Muscle layer of colon (tissue), 2 donors: ENCODE measurements around the gene ARMCX5.

Experiments used
- H3K27ac ChIP-seq: one replicate; pipeline ENCODE4 v1.7.0; 2013; ENCODE audit warnings: low read depth, mild to moderate bottlenecking, low read length, moderate library complexity
- H3K27me3 ChIP-seq, 2 donors: one replicate each; pipeline ENCODE4 v1.7.0; 2013; ENCODE audit warnings: low read length in 2 of 2, mild to moderate bottlenecking in 2 of 2; ENCODE audit not compliant: insufficient read depth in 2 of 2, control insufficient read depth in 1 of 2
- H3K36me3 ChIP-seq: one replicate; pipeline ENCODE4 v1.7.0; 2013; ENCODE audit warnings: mild to moderate bottlenecking, low read length; ENCODE audit not compliant: insufficient read depth
- H3K4me1 ChIP-seq: one replicate; pipeline ENCODE4 v1.7.0; 2013; ENCODE audit warnings: mild to moderate bottlenecking, low read length; ENCODE audit not compliant: insufficient read depth
- H3K4me3 ChIP-seq, 2 donors: one replicate each; pipeline ENCODE4 v1.7.0; 2013; ENCODE audit warnings: low read length in 2 of 2, low read depth in 1 of 2, mild to moderate bottlenecking in 1 of 2, moderate library complexity in 1 of 2
- H3K9ac ChIP-seq: one replicate; pipeline ENCODE4 v1.7.0; 2013; ENCODE audit warnings: low read length
- H3K9me3 ChIP-seq: one replicate; pipeline ENCODE4 v1.7.0; 2013; ENCODE audit warnings: mild to moderate bottlenecking, low read length
- donor health status: abdominal sarcoma.
- donor health status: Adenocarcinoma of cecum.

Gene ARMCX5

GRCh38 chrX:102599084-102599950 lies at the start of gene ARMCX5:
TSS of gene ARMCX5 (plus strand) at chrX:102599515. CDS start at chrX:102602142, 2,627 bp downstream.
- peak within 1 kb of the TSS; percentile 72 for H3K27ac ChIP-seq

GRCh38 chrX:102558607-102559006 lies 40.7 kb upstream of the ARMCX5 start:
- Histone ChIP-seq H3K36me3 (no peaks in the 10 kb centered on the region), H3K4me3 (no peak overlapping the region), H3K27me3 (no peaks in the 10 kb centered on the region), H3K9ac (no peak overlapping the region), H3K27ac (no peak overlapping the region), H3K9me3 (no peaks in the 10 kb centered on the region), H3K4me1 (no peaks in the 10 kb centered on the region)

More at GRCh38 chrX:102599084-102599950, at the start of gene ARMCX5:
- Histone ChIP-seq H3K36me3 (no peaks in the 10 kb centered on the region), H3K9ac (peak within 1 kb of the TSS; percentile 61), H3K4me1 (peaks cover 4% of the 10 kb centered on the region), H3K27me3 (no peaks in the 10 kb centered on the region), H3K4me3 (peak within 1 kb of the TSS; percentile 37 to 73), H3K9me3 (no peaks in the 10 kb centered on the region)

- Histone ChIP-seq H3K27me3 (no peaks in the 10 kb centered on the region), H3K36me3 (no peaks in the 10 kb centered on the region), H3K4me3 (no peak overlapping the region), H3K9me3 (no peaks in the 10 kb centered on the region), H3K4me1 (no peaks in the 10 kb centered on the region), H3K27ac (no peak overlapping the region), H3K9ac (no peak overlapping the region)
Measured at GRCh38 chrX:102560423-102561068, 38.8 kb upstream of the ARMCX5 start.

- H3K36me3 ChIP-seq = no peaks in the 10 kb centered on the region
- no peak overlapping the region for H3K9ac ChIP-seq
- no peaks in the 10 kb centered on the region for H3K9me3 ChIP-seq
- H3K4me3 ChIP-seq = no peak overlapping the region
- no peak overlapping the region for H3K27ac ChIP-seq
- no peaks in the 10 kb centered on the region for H3K27me3 ChIP-seq
- no peaks in the 10 kb centered on the region for H3K4me1 ChIP-seq
Measured at GRCh38 chrX:102580891-102581290, 18.4 kb upstream of the ARMCX5 start.

GRCh38 chrX:102593367-102593766 lies 5.9 kb upstream of the ARMCX5 start:
- H3K9me3 ChIP-seq = no peaks in the 10 kb centered on the region
- no peaks in the 10 kb centered on the region for H3K27me3 ChIP-seq
- no peak overlapping the region for H3K4me3 ChIP-seq
- no peak overlapping the region for H3K27ac ChIP-seq
- no peak overlapping the region for H3K9ac ChIP-seq
- H3K36me3 ChIP-seq = no peaks in the 10 kb centered on the region
- H3K4me1 ChIP-seq = no peaks in the 10 kb centered on the region

GRCh38 chrX:102599951-102600579 lies 750 bp downstream of the ARMCX5 start:
- Histone ChIP-seq H3K36me3 (no peaks in the 10 kb centered on the region), H3K9me3 (no peaks in the 10 kb centered on the region), H3K9ac (peak overlapping the region; percentile 61), H3K4me3 (peak overlapping the region; percentile 37 to 73), H3K27ac (peak overlapping the region; percentile 51), H3K27me3 (no peaks in the 10 kb centered on the region), H3K4me1 (peaks cover 4% of the 10 kb centered on the region)

GRCh38 chrX:102604327-102604726 lies 5.0 kb downstream of the ARMCX5 start:
- Histone ChIP-seq H3K4me3 (no peak overlapping the region), H3K36me3 (no peaks in the 10 kb centered on the region), H3K27ac (no peak overlapping the region), H3K9ac (no peak overlapping the region), H3K27me3 (no peaks in the 10 kb centered on the region), H3K9me3 (no peaks in the 10 kb centered on the region), H3K4me1 (peaks cover 4% of the 10 kb centered on the region)

- H3K36me3 ChIP-seq = no peaks in the 10 kb centered on the region
- no peaks in the 10 kb centered on the region for H3K9me3 ChIP-seq
- no peak overlapping the region for H3K9ac ChIP-seq
- H3K27ac ChIP-seq = no peak overlapping the region
- peaks cover under 1% of the 10 kb centered on the region for H3K4me1 ChIP-seq
- H3K27me3 ChIP-seq = no peaks in the 10 kb centered on the region
- H3K4me3 ChIP-seq = no peak overlapping the region
Measured at GRCh38 chrX:102606115-102606514, 6.8 kb downstream of the ARMCX5 start.

- no peaks in the 10 kb centered on the region for H3K9me3 ChIP-seq
- H3K36me3 ChIP-seq = no peaks in the 10 kb centered on the region
- H3K4me1 ChIP-seq = no peaks in the 10 kb centered on the region
- H3K4me3 ChIP-seq = no peak overlapping the region
- H3K27me3 ChIP-seq = no peaks in the 10 kb centered on the region
- no peak overlapping the region for H3K27ac ChIP-seq
- no peak overlapping the region for H3K9ac ChIP-seq
Measured at GRCh38 chrX:102610905-102611304, 11.6 kb downstream of the ARMCX5 start.

GRCh38 chrX:102624105-102624504 lies 24.8 kb downstream of the ARMCX5 start:
- no peaks in the 10 kb centered on the region for H3K4me1 ChIP-seq
- no peaks in the 10 kb centered on the region for H3K27me3 ChIP-seq
- H3K36me3 ChIP-seq = peaks cover 4% of the 10 kb centered on the region
- H3K9me3 ChIP-seq = peaks cover 8% of the 10 kb centered on the region
- H3K4me3 ChIP-seq = no peak overlapping the region
- no peak overlapping the region for H3K27ac ChIP-seq
- no peak overlapping the region for H3K9ac ChIP-seq

GRCh38 chrX:102627640-102628039 lies 28.3 kb downstream of the ARMCX5 start:
- Histone ChIP-seq H3K36me3 (no peaks in the 10 kb centered on the region), H3K27ac (no peak overlapping the region), H3K9ac (no peak overlapping the region), H3K4me1 (no peaks in the 10 kb centered on the region), H3K4me3 (no peak overlapping the region), H3K27me3 (no peaks in the 10 kb centered on the region), H3K9me3 (no peaks in the 10 kb centered on the region)
